MG63 (cell line): Measurements from ENCODE around the gene TGIF1. TPM values are rescaled to one million over a fixed set of nuclear protein-coding genes. Genes with fewer than 3 reads are reported as not detected.

Experiments used
- DNase-seq: peaks from one replicate; pipeline ENCODE4 v3.0.0-alpha.2; 2020
- H3K27me3 ChIP-seq: fragments of 250-450 bp; sonication (Bioruptor Pico); 2 replicates; pipeline ENCODE4 v1.5.1; 2020; ENCODE audit warnings: mild to moderate bottlenecking, moderate library complexity
- H3K36me3 ChIP-seq: fragments of 250-450 bp; sonication (Bioruptor Pico); 2 replicates; pipeline ENCODE4 v1.5.1; 2020; ENCODE audit warnings: mild to moderate bottlenecking, moderate library complexity
- H3K4me3 ChIP-seq: fragments of 250-450 bp; sonication (Bioruptor Pico); 2 replicates; pipeline ENCODE4 v1.5.1; 2020; ENCODE audit warnings: mild to moderate bottlenecking, moderate library complexity
- H3K9me3 ChIP-seq: fragments of 250-450 bp; sonication (Bioruptor Pico); 2 replicates; pipeline ENCODE4 v1.5.1; 2020; ENCODE audit warnings: mild to moderate bottlenecking, moderate library complexity
- total RNA-seq: library from RNA; depleted of rRNA; stranded (reverse); fragments of >200 nt; shearing (Covaris generic); gene quantifications from 2 replicates; pipeline ENCODE4 v1.2.3, GENCODE V29; 2014; ENCODE audit warnings: low replicate concordance

The TGIF1 gene
- total RNA-seq, 1 experiment from 2014 or later, result 28.2 TPM

GRCh38 chr18:3450799-3451182, 819 bp downstream of the TGIF1 start:
- DNase-seq, result no peak
- peaks cover 4% of the 10 kb centered on the region; the same call in 1 of the 2 replicates for H3K36me3 ChIP-seq
- no peaks in the 10 kb centered on the region for H3K27me3 ChIP-seq
- H3K4me3 ChIP-seq, result peak overlapping the region; percentile 71
- no peaks in the 10 kb centered on the region for H3K9me3 ChIP-seq

DNA sequence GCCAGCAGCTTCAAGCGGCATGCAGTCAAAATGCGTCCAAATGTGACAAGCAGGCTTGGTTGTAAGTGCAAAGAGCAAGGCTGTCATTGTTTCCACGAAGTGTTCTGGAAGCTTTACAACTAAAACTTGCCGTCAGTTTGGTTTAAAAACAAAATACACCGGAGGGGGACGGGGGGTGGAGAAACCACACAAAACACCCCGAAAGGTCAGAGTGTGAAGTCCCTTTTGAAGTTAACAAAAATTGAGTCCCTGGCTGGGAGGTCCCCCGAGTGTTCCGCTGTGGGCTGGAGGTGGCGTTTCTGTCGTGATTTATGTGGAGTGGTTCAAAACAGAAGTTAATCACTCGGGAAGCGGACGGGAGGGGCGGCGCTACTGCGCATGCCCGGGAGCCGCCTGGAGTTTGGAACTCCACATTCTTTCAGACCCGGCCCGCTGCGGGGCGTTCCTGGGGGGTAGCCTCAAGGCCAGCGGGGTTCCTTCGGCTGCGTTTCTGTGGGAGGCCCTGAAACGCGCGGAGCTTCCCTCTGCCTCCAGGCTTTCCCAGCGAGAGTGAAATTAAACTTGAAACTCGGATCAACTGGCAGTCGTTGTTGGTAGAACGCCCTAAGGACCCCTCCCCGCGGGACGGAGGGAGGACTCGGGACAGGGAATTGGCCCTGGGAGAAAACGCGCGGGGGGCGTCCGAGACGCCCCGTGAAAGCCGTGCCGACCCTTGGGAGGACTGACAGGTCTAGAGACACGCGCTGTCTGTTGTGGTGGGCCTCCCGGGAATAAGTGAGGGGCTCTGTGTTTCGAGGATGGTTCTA, 1.4 kb downstream of the TGIF1 start:
- peak; percentile 90 for DNase-seq
- Histone ChIP-seq H3K9me3 (no peaks in the 10 kb centered on the region), H3K4me3 (peak overlapping the region; percentile 71), H3K36me3 (peaks cover 10% of the 10 kb centered on the region), H3K27me3 (no peaks in the 10 kb centered on the region)

- Histone ChIP-seq H3K9me3 (no peaks in the 10 kb centered on the region), H3K27me3 (no peaks in the 10 kb centered on the region), H3K4me3 (peak overlapping the region; percentile 71), H3K36me3 (peaks cover 18% of the 10 kb centered on the region)
- DNase-seq, result peak; percentile 36
Observed at GRCh38 chr18:3451989-3452749, 2.2 kb downstream of the TGIF1 start.

DNA sequence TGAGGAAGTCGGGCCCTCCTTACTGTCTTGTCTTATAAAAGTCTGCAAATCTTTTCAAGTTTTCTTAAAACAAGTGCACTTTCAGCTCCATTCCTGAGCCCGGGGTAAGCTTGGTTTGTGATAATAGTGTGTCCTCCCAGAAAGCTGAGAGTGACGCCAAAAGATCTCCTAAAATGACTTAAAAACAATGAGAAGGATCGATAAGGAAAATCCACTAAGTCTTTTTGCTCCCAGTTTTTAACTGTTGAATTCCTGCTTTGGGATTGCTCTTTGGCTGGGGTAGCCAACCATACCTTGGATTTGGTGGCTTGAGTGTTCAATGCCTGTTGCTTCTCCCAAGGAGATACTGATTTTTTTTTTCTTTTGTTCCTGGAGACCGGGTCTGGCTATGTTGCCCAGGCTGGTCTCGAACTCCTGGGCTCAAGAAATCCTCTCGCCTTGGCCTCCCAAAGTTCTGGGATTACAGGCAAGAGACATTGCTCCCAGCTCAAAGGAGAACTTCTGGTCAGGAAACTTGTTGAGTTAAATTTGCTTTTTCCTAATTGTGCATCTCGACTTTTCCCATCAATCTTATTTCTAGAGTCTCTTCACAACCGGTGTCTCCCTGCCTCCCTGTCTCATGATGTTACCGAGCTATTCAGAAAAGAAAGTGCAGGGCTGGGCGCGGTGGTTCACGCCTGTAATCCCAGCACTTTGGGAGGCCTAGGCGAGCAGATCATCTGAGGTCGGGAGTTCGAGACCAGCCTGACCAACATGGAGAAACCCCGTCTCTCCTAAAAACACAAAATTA, 3.0 kb downstream of the TGIF1 start:
- no peaks in the 10 kb centered on the region for H3K9me3 ChIP-seq
- H3K27me3 ChIP-seq, result no peaks in the 10 kb centered on the region
- DNase-seq, result peak; percentile 6
- peaks cover 26% of the 10 kb centered on the region for H3K36me3 ChIP-seq
- peak overlapping the region; percentile 71 for H3K4me3 ChIP-seq

DNA sequence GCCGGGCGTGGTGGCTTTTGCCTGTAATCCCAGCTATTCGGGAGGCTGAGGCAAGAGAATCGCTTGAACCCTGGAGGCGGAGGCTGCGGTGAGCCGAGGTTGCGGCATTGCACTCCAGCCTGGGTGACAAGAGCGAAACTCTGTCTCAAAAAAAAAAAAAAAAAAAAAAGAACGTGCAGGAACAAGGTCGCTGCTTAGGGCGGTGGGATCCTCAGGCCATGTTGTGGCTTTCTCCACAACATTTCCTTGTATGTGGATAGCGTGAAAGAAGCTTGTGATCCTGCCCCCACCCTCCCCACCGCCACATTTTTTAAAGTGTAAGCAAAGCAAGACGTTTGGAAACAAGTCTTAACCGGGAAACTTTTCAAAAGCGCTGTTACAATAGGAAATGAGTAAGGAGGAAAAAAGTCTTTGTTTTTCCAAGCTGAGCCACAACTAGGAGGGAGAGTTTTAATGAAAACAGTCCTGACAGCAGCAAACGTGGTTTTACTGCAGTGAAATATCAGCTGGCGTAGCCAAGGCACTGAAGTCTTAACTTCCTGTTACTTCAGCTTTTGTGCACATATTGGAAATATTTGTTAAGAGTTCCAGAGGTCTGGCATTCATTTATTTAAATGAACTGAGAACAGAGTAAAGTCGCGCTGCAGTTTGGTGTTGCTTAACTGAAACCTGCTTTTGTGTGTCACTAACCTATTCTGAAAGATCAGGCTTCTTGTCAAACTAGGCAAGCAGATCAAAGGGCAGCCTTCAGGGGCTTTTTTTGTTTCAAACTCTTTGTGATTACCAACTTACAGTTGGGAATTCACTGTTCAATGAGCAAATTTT, 3.8 kb downstream of the TGIF1 start:
- H3K9me3 ChIP-seq, result peaks cover 4% of the 10 kb centered on the region
- H3K27me3 ChIP-seq, result no peaks in the 10 kb centered on the region
- peaks cover 34% of the 10 kb centered on the region for H3K36me3 ChIP-seq
- H3K4me3 ChIP-seq, result peak overlapping the region; percentile 71
- peak; percentile 75 for DNase-seq

DNA sequence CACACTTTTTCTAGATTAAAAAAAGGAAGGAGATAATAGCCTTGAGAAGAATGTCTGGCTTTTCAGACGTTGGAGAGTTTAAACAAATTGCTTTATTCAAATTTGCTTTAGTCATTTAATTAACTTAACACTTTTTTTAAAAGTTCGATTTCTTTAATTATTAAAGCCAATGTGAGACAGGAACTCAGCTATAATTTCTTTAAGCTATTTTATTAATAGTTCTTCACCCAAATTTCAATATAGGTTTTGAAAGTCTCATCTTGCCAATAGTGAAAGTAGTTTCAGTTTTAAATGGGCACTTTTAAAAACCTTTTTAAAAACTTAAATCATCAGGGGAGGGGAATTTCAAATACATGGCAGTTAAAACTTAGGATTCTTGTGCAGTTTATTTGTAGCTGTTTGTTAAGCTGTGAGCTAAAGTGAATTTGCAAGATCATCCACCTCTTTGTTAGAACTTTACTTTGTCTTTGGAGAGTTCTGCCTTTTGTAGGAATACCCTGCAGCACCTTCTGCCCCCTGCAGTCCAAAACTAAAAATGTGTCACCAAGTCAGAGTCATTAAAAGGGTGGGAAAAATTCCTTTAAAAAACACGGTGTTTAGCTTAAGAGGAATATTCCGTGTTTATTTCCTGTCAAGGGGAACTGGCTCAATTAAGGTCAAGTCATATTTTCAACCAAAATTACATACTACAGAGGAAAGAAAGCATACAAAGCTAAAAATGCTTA, 4.6 kb downstream of the TGIF1 start:
- peaks cover 41% of the 10 kb centered on the region for H3K36me3 ChIP-seq
- peak; percentile 21 for DNase-seq
- H3K4me3 ChIP-seq, result peak overlapping the region; percentile 71
- peaks cover 8% of the 10 kb centered on the region for H3K9me3 ChIP-seq
- no peaks in the 10 kb centered on the region for H3K27me3 ChIP-seq

DNA sequence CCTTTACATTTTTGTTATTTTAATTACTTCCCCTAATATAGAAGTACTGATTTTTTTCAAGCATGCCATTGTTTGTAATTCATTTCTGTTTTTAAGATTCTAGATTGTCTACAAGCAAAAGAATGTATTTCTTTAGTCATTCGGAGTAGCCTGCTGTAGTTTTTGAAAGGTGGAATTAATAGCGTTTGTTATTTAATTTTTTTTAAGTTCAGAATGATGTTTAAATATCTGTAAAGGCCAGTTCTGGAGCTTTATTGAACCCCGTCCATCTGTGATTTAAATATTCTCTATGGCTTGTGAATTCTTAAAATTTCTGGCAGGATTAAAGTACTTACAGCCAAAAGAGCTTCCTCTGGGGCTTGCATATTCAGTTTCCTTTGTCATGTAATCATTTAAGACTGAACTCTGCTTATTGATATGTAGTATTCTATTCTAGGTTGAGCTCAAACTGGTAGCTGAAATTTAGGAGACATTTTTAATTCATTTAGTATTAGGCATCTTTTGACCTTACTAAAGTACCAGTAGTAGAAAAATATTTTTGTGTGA, 5.2 kb downstream of the TGIF1 start:
- no peak for DNase-seq
- Histone ChIP-seq H3K4me3 (peak overlapping the region; percentile 71), H3K9me3 (peaks cover 12% of the 10 kb centered on the region), H3K36me3 (peaks cover 46% of the 10 kb centered on the region), H3K27me3 (no peaks in the 10 kb centered on the region)

DNA sequence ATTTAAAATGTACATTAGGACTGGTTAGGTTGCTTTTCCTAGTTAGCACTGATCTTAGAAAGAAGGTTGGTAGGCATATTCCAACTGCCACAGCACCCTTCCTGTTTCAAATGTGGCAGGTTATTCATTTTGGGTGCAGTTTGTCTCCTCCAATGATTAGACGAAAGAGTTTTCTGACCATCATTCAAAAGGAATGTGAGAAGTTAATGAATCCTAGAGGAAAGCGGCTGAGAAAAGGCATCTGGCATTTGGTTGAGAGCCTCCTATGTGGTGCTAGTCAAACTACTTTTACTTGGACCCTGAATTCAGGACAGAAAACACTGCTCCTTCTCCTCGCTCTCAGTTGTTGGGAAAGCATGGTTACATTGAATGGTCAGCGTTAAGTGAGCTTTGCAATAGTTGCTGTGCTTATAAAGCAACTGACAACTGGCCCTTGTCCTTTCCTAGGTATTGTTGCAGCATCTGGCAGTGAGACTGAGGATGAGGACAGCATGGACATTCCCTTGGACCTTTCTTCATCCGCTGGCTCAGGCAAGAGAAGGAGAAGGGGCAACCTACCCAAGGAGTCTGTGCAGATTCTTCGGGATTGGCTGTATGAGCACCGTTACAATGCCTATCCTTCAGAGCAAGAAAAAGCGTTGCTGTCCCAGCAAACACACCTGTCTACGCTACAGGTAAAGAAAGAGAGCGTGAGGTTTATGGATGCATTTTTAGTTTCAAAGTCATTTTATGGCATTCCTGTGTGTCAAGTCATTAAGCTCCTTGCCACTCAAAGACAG, 6.1 kb downstream of the TGIF1 start:
- Histone ChIP-seq H3K36me3 (peaks cover 54% of the 10 kb centered on the region), H3K4me3 (0 out of 2 replicates have a peak overlapping the region, but pooled peaks have one; percentile 2), H3K27me3 (no peaks in the 10 kb centered on the region), H3K9me3 (peaks cover 20% of the 10 kb centered on the region)
- DNase-seq, result no peak

GRCh38 chr18:3456686-3457069, 6.7 kb downstream of the TGIF1 start:
- Histone ChIP-seq H3K27me3 (no peaks in the 10 kb centered on the region), H3K9me3 (peaks cover 24% of the 10 kb centered on the region), H3K36me3 (peaks cover 60% of the 10 kb centered on the region), H3K4me3 (no peak overlapping the region)
- no peak for DNase-seq

DNA sequence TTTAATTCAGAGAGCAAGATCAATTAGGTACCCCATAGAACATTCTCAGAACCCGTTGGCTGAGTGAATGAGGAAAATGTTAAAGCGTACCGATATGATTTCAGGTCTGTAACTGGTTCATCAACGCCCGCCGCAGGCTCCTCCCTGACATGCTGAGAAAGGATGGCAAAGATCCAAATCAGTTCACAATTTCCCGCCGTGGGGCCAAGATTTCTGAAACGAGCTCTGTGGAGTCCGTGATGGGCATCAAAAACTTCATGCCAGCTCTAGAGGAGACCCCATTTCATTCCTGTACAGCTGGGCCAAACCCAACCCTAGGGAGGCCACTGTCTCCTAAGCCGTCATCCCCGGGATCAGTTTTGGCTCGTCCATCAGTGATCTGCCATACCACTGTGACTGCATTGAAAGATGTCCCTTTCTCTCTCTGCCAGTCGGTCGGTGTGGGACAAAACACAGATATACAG, 7.3 kb downstream of the TGIF1 start:
- Histone ChIP-seq H3K9me3 (peaks cover 24% of the 10 kb centered on the region), H3K4me3 (no peak overlapping the region), H3K27me3 (no peaks in the 10 kb centered on the region), H3K36me3 (peaks cover 64% of the 10 kb centered on the region)
- no peak for DNase-seq

- Histone ChIP-seq H3K27me3 (no peaks in the 10 kb centered on the region), H3K36me3 (peaks cover 62% of the 10 kb centered on the region), H3K9me3 (peaks cover 24% of the 10 kb centered on the region), H3K4me3 (no peak overlapping the region)
- no peak for DNase-seq
Observed at GRCh38 chr18:3458378-3458777, 8.4 kb downstream of the TGIF1 start.

GRCh38 chr18:3458952-3459853, 9.2 kb downstream of the TGIF1 start:
- no peak for DNase-seq

GRCh38 chr18:3460823-3461398, 10.9 kb downstream of the TGIF1 start:
- Histone ChIP-seq H3K4me3 (no peak overlapping the region), H3K36me3 (peaks cover 60% of the 10 kb centered on the region), H3K9me3 (peaks cover 24% of the 10 kb centered on the region), H3K27me3 (no peaks in the 10 kb centered on the region)
- no peak for DNase-seq

More at GRCh38 chr18:3458952-3459853, 9.2 kb downstream of the TGIF1 start:
- peaks cover 24% of the 10 kb centered on the region for H3K9me3 ChIP-seq
- no peak overlapping the region for H3K4me3 ChIP-seq
- no peaks in the 10 kb centered on the region for H3K27me3 ChIP-seq
- H3K36me3 ChIP-seq, result peaks cover 62% of the 10 kb centered on the region
